Right cardiac atrium (tissue), 5 donors: ENCODE measurements around the gene CMIP. TPM values are rescaled to one million over a fixed set of nuclear protein-coding genes. Genes with fewer than 3 reads are reported as not detected.
"Not testable (repeated sequence)": the region's sequence is repeated elsewhere in the genome, so short reads cannot be mapped to it uniquely, and the experiment has no call there.

Experiments
- ATAC-seq, 2 donors: fragments of 200-7000 bp; cut with Tn5 transposase; one replicate each; pipeline versions ENCODE4 v1.8.0 to v1.9.1; 2020; ENCODE audit warnings: moderate library complexity in 2 of 2, mild to moderate bottlenecking in 1 of 2
- DNase-seq, 3 donors: peaks; one replicate each; pipeline ENCODE4 v3.0.0-alpha.2; 2020
- H3K27ac ChIP-seq: one replicate; pipeline ENCODE4 v1.5.1; 2013; ENCODE audit warnings: mild to moderate bottlenecking, low read length, control low read depth, moderate library complexity
- H3K27me3 ChIP-seq: one replicate; pipeline ENCODE4 v1.6.1; 2013; ENCODE audit not compliant: control insufficient read depth, insufficient read depth
- H3K4me1 ChIP-seq: one replicate; pipeline ENCODE4 v1.6.1; 2013; ENCODE audit warnings: low read length; ENCODE audit not compliant: control insufficient read depth, insufficient read depth
- H3K4me3 ChIP-seq: one replicate; pipeline ENCODE4 v1.5.1; 2013; ENCODE audit warnings: low read length, control low read depth
- H3K9me3 ChIP-seq: one replicate; pipeline ENCODE4 v1.6.1; 2013; ENCODE audit warnings: low read length; ENCODE audit not compliant: control insufficient read depth
- WGBS: extraction: QIAGEN DNeasy Blood & Tissue Kit; methylation state at CpG from one replicate; pipeline ENCODE4 v1.1.7; 2013; 5-methylcytosine and 5-hydroxymethylcytosine counted together
- intact Hi-C, 4 donors: fragments of 100-400 bp; cut with DNase I; formaldehyde crosslinking; loops; one replicate each; pipeline versions ENCODE4 v1.11.0 to v1.14.0; 2022 to 2023
- polyA plus RNA-seq: library from polyadenylated mRNA; stranded (reverse); fragments of 200-250 nt; gene quantifications from one replicate; pipeline ENCODE4 v1.2.3, GENCODE V29; 2013
- total RNA-seq, 4 donors: library from RNA; stranded (reverse); fragmentation: NEBNext Ultra II Directional; extraction: Animal tissue kit (Norgen Biotek cat#: 25700); gene quantifications; one replicate each; pipeline ENCODE4 v1.2.1, GENCODE V29; 2021
- donor health status: healthy with polysubstance abuse.
- donor health status: DM: no; HTN: yes; CAD: no.
- donor health status: DM: no; HTN: no; CAD: no.
- donor health status: DM: no; HTN: yes; CAD: no; lungs with severe emphysema.
- donor health status: DM: yes; HTN: yes; CAD: no.

CMIP gene
- total and polyA plus RNA-seq, 5 donors, result 9.0 to 29.0 (median 19.2) TPM

DNA sequence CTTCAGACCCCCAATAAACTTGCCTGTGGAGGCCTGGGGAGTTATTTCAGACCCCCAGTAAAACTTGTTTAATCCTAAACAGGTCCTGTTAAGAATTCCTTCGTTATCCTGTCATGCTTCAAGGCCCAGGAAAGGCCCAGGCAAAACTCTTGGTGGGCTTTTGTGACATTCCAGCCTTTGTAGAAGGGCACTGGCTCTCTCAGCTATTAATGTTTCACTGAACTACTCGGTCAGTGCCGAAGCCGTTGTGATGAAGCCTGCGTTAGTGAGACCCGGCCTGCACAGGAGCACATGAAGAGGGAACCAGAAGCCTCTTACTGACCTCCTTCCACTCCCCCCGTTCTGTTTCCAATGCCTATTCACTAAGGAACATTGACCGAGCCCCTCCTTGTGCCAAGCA lies 287.0 kb downstream of the CMIP start:
- DNase-seq, result no peak
- WGBS, result 92% methylated on average over 8 of the region's 8 CpGs
- intact Hi-C loops, result loop anchor here in 1 of 4 donors (10.0 kb wide), 1 partner anchor 527 kb away; no protein-coding TSS in a partner anchor
- no peak overlapping the region for H3K4me3 ChIP-seq
- ATAC-seq, result no peak
- no peaks in the 10 kb centered on the region for H3K27me3 ChIP-seq
- H3K27ac ChIP-seq, result no peak overlapping the region
- H3K9me3 ChIP-seq, result no peaks in the 10 kb centered on the region
- H3K4me1 ChIP-seq, result no peaks in the 10 kb centered on the region

DNA sequence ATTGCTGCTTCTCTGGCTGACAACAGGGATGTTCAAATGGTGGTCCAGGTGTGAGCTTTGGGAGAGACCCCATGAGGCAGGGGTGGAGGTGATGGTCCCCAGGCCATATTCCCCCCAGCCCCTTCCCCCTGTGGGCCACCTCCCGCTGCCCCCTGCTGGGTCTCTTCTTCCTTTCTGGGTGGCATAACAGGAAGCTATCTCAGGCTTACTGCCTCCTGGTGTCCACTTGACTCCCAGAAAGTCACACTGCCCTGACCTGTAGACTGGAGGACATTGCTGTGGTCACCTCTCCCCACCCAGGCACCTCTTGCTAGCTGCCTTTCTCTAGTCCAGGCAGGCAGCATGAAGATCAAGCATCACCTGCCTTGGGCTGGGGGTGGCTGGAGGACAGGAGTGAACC lies 288.1 kb downstream of the CMIP start:
- intact Hi-C loops, result loop anchor here in 1 of 4 donors (10.0 kb wide), 1 partner anchor 528 kb away; no protein-coding TSS in a partner anchor
- DNase-seq (no peak), ATAC-seq (no peak)
- Histone ChIP-seq H3K4me1 (no peaks in the 10 kb centered on the region), H3K27me3 (no peaks in the 10 kb centered on the region), H3K9me3 (no peaks in the 10 kb centered on the region), H3K27ac (no peak overlapping the region), H3K4me3 (no peak overlapping the region)
- 100% methylated on average over 1 of the region's 1 CpG for WGBS

DNA sequence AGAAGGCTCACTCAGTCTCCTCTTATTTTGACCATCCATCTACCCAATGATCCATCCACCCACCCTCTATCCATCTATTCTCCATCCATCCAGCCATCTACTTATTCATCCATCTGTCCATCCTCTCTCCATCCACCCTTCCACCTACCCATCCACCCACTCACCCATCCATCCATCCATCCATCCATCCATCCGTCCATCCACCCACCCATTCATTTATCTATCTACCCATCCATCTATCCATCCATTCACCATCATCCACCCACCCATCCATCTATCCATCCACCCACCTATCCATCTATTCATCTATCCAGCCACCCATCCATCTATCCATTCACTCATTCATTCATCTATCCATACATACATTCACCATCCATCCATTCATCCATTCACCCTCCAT lies 288.7 kb downstream of the CMIP start:
- Histone ChIP-seq H3K27ac (no peak overlapping the region), H3K4me1 (no peaks in the 10 kb centered on the region), H3K27me3 (no peaks in the 10 kb centered on the region), H3K4me3 (no peak overlapping the region), H3K9me3 (no peaks in the 10 kb centered on the region)
- intact Hi-C loops, result loop anchor here in 1 of 4 donors (10.0 kb wide), 1 partner anchor 528 kb away; no protein-coding TSS in a partner anchor
- ATAC-seq (no peak), DNase-seq (no peak)
- 83% methylated on average over 1 of the region's 1 CpG for WGBS

DNA sequence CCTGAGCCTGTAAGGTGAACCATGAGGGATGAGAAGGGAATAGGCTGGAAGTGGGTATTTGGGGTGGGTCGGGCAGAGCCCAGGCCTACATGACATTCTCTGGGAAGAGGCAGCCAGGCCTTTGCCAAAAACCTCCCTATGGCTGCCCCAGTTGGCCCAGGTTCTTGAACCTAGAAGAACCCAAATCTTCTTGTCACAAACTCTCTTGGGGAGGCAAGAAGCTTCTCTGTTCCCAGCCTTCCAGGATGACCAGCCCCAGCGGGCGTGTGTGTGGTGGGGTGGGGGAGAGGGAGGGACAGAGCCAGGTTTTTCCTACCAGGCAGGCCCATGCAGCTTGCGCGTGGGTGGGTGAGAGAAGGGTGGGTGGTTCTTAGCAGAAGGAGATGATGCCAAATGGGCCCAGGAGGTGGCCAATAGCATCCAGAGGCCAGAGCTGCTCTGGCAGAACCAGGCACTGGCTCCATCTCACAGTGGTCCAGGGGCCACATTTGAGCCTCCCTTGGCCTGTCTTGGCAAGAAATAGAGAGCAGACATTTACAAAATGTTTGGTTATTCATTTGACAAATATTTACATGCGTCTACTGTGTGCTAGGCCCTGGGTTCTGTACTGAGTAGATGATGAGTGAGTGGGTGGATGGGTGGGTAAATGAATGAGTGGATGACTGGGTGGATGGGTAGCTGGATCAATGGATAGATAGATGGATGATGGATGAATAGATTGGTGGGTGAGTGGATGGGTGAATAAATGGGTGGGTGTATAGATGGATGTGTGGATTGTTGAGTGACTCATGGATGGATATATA lies 290.2 kb downstream of the CMIP start:
- intact Hi-C loops, result loop anchor here in 1 of 4 donors (5.0 to 10.0 kb wide), 2 partner anchors 368 to 530 kb away; no protein-coding TSS in a partner anchor
- no peak overlapping the region for H3K4me3 ChIP-seq
- no peaks in the 10 kb centered on the region for H3K4me1 ChIP-seq
- 95% methylated on average over 6 of the region's 6 CpGs for WGBS
- ATAC-seq, result no peak
- H3K9me3 ChIP-seq, result no peaks in the 10 kb centered on the region
- H3K27ac ChIP-seq, result no peak overlapping the region
- no peak for DNase-seq
- no peaks in the 10 kb centered on the region for H3K27me3 ChIP-seq

DNA sequence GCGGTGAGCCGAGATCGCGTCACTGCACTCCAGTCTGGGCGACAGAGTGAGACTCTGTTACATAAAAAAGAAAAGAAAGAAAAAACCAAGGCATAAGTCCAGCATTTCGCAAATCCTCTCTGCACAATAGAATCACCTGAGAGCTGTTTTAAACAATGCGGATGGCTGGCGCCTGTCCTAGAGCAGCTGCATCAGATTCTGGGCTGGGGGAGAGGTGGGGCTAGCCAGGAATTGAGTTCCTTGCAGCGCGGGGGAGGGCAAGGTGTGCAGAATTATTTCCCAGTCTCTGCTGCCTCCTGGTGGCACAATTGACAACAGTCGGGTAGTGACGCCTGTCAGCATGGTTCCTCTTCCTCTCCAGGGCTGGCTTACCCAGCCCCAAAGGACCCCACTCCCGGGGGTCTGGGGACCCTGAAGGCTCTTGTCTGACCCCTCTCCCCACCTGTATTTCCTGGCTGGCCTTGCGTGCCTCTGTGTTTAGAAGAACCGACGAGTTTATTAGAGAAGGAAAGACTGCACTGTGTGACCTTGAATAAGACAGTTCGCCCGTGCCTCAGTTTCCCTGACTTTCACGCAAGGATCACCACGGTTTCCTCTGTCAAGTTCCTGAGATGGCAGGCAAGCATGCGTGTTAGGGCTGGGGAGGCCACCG lies 293.4 kb downstream of the CMIP start:
- 13% methylated on average over 22 of the region's 22 CpGs for WGBS
- Histone ChIP-seq H3K4me3 (peak overlapping the region; percentile 42), H3K27me3 (no peaks in the 10 kb centered on the region), H3K27ac (no peak overlapping the region), H3K9me3 (no peaks in the 10 kb centered on the region), H3K4me1 (no peaks in the 10 kb centered on the region)
- peak; percentile 90 to 91 for ATAC-seq
- DNase-seq, result peak; percentile 75 to 89 (median 86)
- intact Hi-C loops, result loop anchor here in 1 of 4 donors (5.0 to 10.0 kb wide), 2 partner anchors 371 to 533 kb away; no protein-coding TSS in a partner anchor

DNA sequence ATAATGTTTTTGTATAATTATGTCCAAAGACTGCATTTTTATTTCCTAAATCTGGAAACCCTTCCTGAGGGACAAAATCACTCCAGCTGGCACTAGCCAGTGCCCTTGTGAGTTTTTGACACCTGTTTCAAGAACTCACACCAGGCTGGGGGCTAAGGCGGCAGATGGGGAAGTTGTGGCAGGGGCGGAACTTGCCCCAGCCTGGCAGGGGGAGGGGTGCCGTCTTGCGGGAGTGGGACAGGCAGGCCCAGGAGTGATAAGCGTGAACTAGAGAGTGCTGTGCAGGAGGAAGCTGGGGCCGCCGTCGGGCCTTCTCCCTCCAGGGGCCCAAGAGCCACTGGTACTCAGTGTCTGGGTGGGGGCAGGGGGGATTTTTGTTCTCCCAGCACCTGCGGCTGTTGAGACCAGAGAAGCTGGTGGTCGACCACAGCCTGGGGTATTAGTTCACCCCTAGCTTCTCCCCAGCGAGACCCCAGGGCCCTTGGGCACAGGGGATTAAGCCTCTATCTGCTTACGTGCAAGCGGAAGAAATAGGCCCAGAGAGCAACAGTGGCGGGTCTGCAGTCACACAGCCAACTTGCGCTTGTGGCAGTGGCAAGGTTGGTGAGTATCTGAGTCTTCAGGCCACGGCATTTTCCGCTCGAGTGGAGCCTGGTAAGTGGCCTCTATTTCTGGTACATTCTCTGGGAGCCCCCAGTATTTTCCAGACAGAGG lies 294.3 kb downstream of the CMIP start:
- intact Hi-C loops, result loop anchor here in 1 of 4 donors (5.0 to 10.0 kb wide), 2 partner anchors 372 to 534 kb away; no protein-coding TSS in a partner anchor
- 64% methylated on average over 18 of the region's 18 CpGs for WGBS
- Histone ChIP-seq H3K27me3 (no peaks in the 10 kb centered on the region), H3K9me3 (no peaks in the 10 kb centered on the region), H3K27ac (no peak overlapping the region), H3K4me1 (no peaks in the 10 kb centered on the region), H3K4me3 (no peak overlapping the region)
- DNase-seq (peak; percentile 44 to 82 (median 78)), ATAC-seq (peak; percentile 17 to 35)

DNA sequence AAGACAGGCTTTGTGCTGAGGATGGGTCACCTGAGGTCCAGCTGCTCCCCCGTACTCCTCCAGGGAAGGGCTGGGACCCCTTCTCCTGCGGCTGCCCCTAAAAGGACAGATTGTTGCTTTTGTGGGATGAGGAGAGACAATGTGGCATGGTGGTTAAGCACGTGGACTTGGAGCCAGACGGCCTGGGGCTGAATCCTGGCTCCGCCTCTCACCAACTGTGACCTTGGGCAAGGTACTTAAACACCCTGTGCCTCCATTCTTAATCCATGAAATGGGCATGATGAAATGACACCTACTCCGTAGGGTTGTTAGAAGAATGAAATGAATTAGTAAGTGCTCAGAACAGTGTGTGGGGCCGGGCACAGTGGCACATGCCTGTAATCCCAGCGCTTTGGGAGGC lies 294.9 kb downstream of the CMIP start:
- H3K27me3 ChIP-seq, result no peaks in the 10 kb centered on the region
- H3K27ac ChIP-seq, result no peak overlapping the region
- DNase-seq, result no peak
- intact Hi-C loops, result loop anchor here in 1 of 4 donors (5.0 to 10.0 kb wide), 2 partner anchors 372 to 535 kb away; no protein-coding TSS in a partner anchor
- no peaks in the 10 kb centered on the region for H3K4me1 ChIP-seq
- no peak overlapping the region for H3K4me3 ChIP-seq
- H3K9me3 ChIP-seq, result no peaks in the 10 kb centered on the region
- no peak for ATAC-seq
- 86% methylated on average over 8 of the region's 8 CpGs for WGBS

DNA sequence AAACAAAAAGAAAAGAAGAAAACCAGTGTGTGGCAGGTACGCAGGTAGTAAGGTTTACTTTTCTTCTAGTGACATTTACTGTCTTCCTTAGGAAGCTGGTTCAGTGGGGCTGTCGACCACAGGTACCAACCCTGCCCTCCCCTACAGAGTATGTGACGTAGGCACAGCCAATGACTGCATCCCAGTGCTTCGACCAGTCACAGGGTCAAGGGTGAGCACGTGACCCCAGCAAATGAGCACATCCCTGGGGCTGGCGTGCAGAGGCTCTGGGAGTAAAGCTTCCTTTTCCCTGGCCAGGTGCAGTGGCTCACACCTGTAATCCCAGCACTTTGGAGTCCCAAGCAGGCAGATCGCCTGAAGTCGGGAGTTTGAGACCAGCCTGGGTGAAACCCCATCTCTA lies 295.6 kb downstream of the CMIP start:
- intact Hi-C loops, result no loop called here
- Histone ChIP-seq H3K9me3 (no peaks in the 10 kb centered on the region), H3K4me3 (no peak overlapping the region), H3K27ac (no peak overlapping the region), H3K4me1 (no peaks in the 10 kb centered on the region), H3K27me3 (no peaks in the 10 kb centered on the region)
- DNase-seq (no peak), ATAC-seq (peak in 1 of 2 donors; percentile 8)
- 83% methylated on average over 8 of the region's 8 CpGs for WGBS

DNA sequence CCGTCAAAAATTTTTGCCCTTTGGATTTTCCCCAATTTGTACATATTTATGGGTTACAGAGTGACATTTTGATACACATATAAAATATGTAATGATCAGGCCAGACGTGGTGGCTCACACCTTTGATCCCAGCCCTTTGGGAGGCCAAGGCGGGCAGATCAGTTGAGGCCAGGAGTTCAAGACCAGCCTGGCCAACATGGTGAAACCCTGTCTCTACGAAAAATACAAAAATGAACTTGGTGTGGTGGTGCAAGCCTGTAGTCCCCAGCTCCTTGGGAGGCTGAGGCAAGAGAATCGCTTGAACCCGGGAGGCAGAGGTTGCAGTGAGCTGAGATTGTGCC lies 296.8 kb downstream of the CMIP start:
- 89% methylated on average over 6 of the region's 6 CpGs for WGBS
- H3K4me3 ChIP-seq, H3K4me1 ChIP-seq, H3K27me3 ChIP-seq, intact Hi-C loops, H3K9me3 ChIP-seq, DNase-seq, ATAC-seq, H3K27ac ChIP-seq: not testable (repeated sequence)

DNA sequence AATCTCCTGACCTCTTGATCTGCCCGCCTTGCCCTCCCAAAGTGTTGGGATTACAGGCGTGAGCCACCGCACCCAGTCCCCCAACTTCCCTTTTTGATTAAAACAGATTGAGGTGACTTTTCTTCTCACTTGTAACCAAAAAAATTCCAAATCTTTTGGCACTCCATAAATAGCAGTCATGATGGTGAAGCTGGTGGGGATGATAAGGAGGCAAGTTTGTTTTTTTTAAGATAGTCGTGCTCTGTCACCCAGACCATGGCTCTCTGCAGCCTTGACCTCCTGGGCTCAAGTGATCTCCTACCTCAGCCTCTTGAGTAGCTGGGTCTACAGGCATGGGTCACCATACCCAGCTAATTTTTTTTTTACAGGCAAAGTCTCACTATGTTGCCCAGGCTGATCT lies 299.8 kb downstream of the CMIP start:
- Histone ChIP-seq H3K4me1 (no peaks in the 10 kb centered on the region), H3K9me3 (no peaks in the 10 kb centered on the region), H3K27me3 (no peaks in the 10 kb centered on the region), H3K27ac (no peak overlapping the region), H3K4me3 (no peak overlapping the region)
- no peak for ATAC-seq
- 55% methylated on average over 4 of the region's 4 CpGs for WGBS
- DNase-seq, result no peak
- intact Hi-C loops, result no loop called here

DNA sequence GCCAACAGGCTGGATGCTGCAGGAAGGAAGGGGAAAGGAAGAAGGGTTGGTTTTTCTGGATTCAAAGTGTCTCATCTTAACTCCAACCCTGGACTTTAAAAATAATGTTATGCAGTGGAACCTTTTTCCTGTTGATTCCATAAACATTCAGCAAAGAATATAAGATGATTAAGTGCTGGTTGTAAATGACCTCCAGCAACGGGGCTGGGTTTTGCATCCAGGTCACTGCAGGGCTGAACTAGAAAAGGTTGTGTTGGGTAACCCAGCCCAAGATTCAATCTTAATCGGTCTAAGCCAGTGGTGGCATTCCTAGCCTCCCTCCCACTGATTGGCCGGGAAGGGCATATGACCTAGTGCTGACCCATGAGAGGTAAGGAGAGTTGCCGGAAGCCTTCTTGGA lies 300.3 kb downstream of the CMIP start:
- DNase-seq (no peak), ATAC-seq (no peak)
- H3K4me3 ChIP-seq, result no peak overlapping the region
- no peaks in the 10 kb centered on the region for H3K9me3 ChIP-seq
- no peak overlapping the region for H3K27ac ChIP-seq
- H3K4me1 ChIP-seq, result no peaks in the 10 kb centered on the region
- intact Hi-C loops, result no loop called here
- no peaks in the 10 kb centered on the region for H3K27me3 ChIP-seq
- 86% methylated on average over 4 of the region's 4 CpGs for WGBS
